Fibroblast of lung (primary cell): ENCODE data around the gene ITPR1. TPM values are rescaled to one million over a fixed set of nuclear protein-coding genes. Genes with fewer than 3 reads are reported as not detected.

ENCODE experiments used
- DNase-seq, 2 donors: peaks; one replicate each; pipeline versions ENCODE4 v3.0.0 to v3.0.0-alpha.2; 2010; ENCODE audit warnings: low read depth in 2 of 2
- H2AFZ ChIP-seq: 2 replicates; pipeline ENCODE4 v1.5.1; 2012; ENCODE audit warnings: low read length, control low read depth, inconsistent platforms
- H3K27ac ChIP-seq: 2 replicates; pipeline ENCODE4 v1.5.1; 2011; ENCODE audit warnings: low read length, control low read depth; ENCODE audit not compliant: insufficient read depth
- H3K27me3 ChIP-seq: 2 replicates; pipeline ENCODE4 v1.5.1; 2011; ENCODE audit warnings: mild to moderate bottlenecking, low read length; ENCODE audit not compliant: control insufficient read depth, insufficient read depth
- H3K36me3 ChIP-seq: 2 replicates; pipeline ENCODE4 v1.5.1; 2011; ENCODE audit warnings: low read length; ENCODE audit not compliant: control insufficient read depth, insufficient read depth
- H3K4me1 ChIP-seq: 2 replicates; pipeline ENCODE4 v1.5.1; 2011; ENCODE audit warnings: low read length; ENCODE audit not compliant: control insufficient read depth, insufficient read depth; ENCODE audit errors: extremely low read depth
- H3K4me2 ChIP-seq: 2 replicates; pipeline ENCODE4 v1.5.1; 2011; ENCODE audit warnings: low read length, control low read depth; ENCODE audit not compliant: insufficient read depth; ENCODE audit errors: extremely low read depth
- H3K4me3 ChIP-seq, 4 experiments: fragments of 200-600 bp in 1 of 4; sonication (generic) in 1 of 4; replicated peaks in 1 of 4; 2 replicates each; pipeline ENCODE4 v1.5.1; 2011 to 2016; ENCODE audit warnings: low read length in 4 of 4, low read depth in 3 of 4, mild to moderate bottlenecking in 3 of 4, control low read depth in 2 of 4, inconsistent platforms in 1 of 4, mixed read lengths in 1 of 4; ENCODE audit not compliant: insufficient read depth in 1 of 4; ENCODE audit errors: control extremely low read depth in 1 of 4
- H3K79me2 ChIP-seq: 2 replicates; pipeline ENCODE4 v1.5.1; 2012; ENCODE audit warnings: mild to moderate bottlenecking, low read length, inconsistent platforms; ENCODE audit not compliant: control insufficient read depth, insufficient read depth
- H3K9ac ChIP-seq: 2 replicates; pipeline ENCODE4 v1.5.1; 2011; ENCODE audit warnings: mild to moderate bottlenecking, low read length, control low read depth; ENCODE audit not compliant: insufficient read depth
- H3K9me3 ChIP-seq: 2 replicates; pipeline ENCODE4 v1.5.1; 2012; ENCODE audit warnings: low read depth, low read length; ENCODE audit not compliant: control insufficient read depth, insufficient read depth
- H4K20me1 ChIP-seq: 2 replicates; pipeline ENCODE4 v1.5.1; 2011; ENCODE audit warnings: low read length; ENCODE audit not compliant: control insufficient read depth, insufficient read depth; ENCODE audit errors: extremely low read depth
- CTCF ChIP-seq, 2 donors: IDR thresholded peaks in 1 of 2; conservative IDR thresholded peaks in 1 of 2; 1 replicate in 1 of 2; 2 replicates in 1 of 2; pipeline ENCODE4 v1.5.1; 2011 to 2012; ENCODE audit warnings: low read length in 2 of 2, control low read depth in 1 of 2, inconsistent platforms in 1 of 2, low read depth in 1 of 2, mild to moderate bottlenecking in 1 of 2
- EZH2 ChIP-seq: IDR thresholded peaks from 2 replicates; pipeline ENCODE4 v1.5.1; 2012; ENCODE audit warnings: low read length, control low read depth, mild to moderate bottlenecking; ENCODE audit errors: missing control alignments
- polyA plus RNA-seq, 2 donors: library from polyadenylated mRNA; depleted of rRNA in 1 of 2; stranded (reverse) in 1 of 2; unstranded in 1 of 2; fragments of >200 nt; gene quantifications; 2 replicates each; pipeline ENCODE4 v1.2.1, GENCODE V29; 2011 to 2012; ENCODE audit warnings: missing spikeins in 1 of 2
- total RNA-seq: library from RNA; depleted of rRNA; stranded (reverse); fragments of >200 nt; gene quantifications from 2 replicates; pipeline ENCODE4 v1.2.1, GENCODE V29; 2014

The ITPR1 gene
- total and polyA plus RNA-seq, 2 donors (not counting 1 experiment from before 2014, with no cell fraction given): 19.2 to 87.0 TPM

GRCh38 chr3:4591669-4592068 lies 98.5 kb downstream of the ITPR1 start:
- H3K9ac ChIP-seq: no peak overlapping the region
- peaks cover 2% of the 10 kb centered on the region for H4K20me1 ChIP-seq
- DNase-seq: no peak
- no peak overlapping the region for H3K4me2 ChIP-seq
- no peaks in the 10 kb centered on the region for H3K36me3 ChIP-seq
- H3K27ac ChIP-seq: no peak overlapping the region
- no peak for TF ChIP-seq CTCF (conservative IDR thresholded peaks at IDR 0.05 in 1 of 2, IDR thresholded peaks at IDR 0.05 in 1 of 2; ENCODE audit: low read depth in 1 of 2, low read length in 2 of 2)
- no peak for TF ChIP-seq EZH2
- no peak overlapping the region for H2AFZ ChIP-seq
- no peaks in the 10 kb centered on the region for H3K27me3 ChIP-seq
- H3K4me3 ChIP-seq: no peak overlapping the region
- no peaks in the 10 kb centered on the region for H3K9me3 ChIP-seq
- H3K4me1 ChIP-seq: peaks cover 5% of the 10 kb centered on the region
- no peaks in the 10 kb centered on the region for H3K79me2 ChIP-seq

- no peak for DNase-seq
- Histone ChIP-seq H3K9me3 (no peaks in the 10 kb centered on the region), H3K27me3 (no peaks in the 10 kb centered on the region), H3K9ac (no peak overlapping the region), H3K4me3 (no peak overlapping the region), H3K4me2 (no peak overlapping the region), H3K4me1 (peaks cover 5% of the 10 kb centered on the region), H4K20me1 (peaks cover 2% of the 10 kb centered on the region), H3K36me3 (no peaks in the 10 kb centered on the region), H3K27ac (no peak overlapping the region), H3K79me2 (no peaks in the 10 kb centered on the region), H2AFZ (no peak overlapping the region)
- TF ChIP-seq EZH2: no peak
- no peak for TF ChIP-seq CTCF (conservative IDR thresholded peaks at IDR 0.05 in 1 of 2, IDR thresholded peaks at IDR 0.05 in 1 of 2; ENCODE audit: low read depth in 1 of 2, low read length in 2 of 2)
Measured at GRCh38 chr3:4593014-4593413, 99.9 kb downstream of the ITPR1 start.

- Histone ChIP-seq H3K4me2 (no peak overlapping the region), H3K4me3 (no peak overlapping the region), H2AFZ (no peak overlapping the region), H3K36me3 (no peaks in the 10 kb centered on the region), H3K4me1 (no peaks in the 10 kb centered on the region), H3K27ac (no peak overlapping the region), H3K9ac (no peak overlapping the region), H3K79me2 (no peaks in the 10 kb centered on the region), H3K9me3 (no peaks in the 10 kb centered on the region), H4K20me1 (peaks cover 2% of the 10 kb centered on the region), H3K27me3 (no peaks in the 10 kb centered on the region)
- no peak for DNase-seq
- TF ChIP-seq EZH2 (no peak), CTCF (conservative IDR thresholded peaks at IDR 0.05 in 1 of 2, IDR thresholded peaks at IDR 0.05 in 1 of 2; ENCODE audit: low read depth in 1 of 2, low read length in 2 of 2) (no peak)
Measured at GRCh38 chr3:4595710-4596113, 102.6 kb downstream of the ITPR1 start.
